Mucosa of rectum (tissue), 2 donors: ENCODE measurements around the gene MRPL33.

ENCODE experiments used
- H3K27ac ChIP-seq, 2 donors: one replicate each; pipeline ENCODE4 v1.7.0; 2013; ENCODE audit warnings: inconsistent platforms in 2 of 2, low read depth in 2 of 2, low read length in 2 of 2
- H3K27me3 ChIP-seq, 2 donors: one replicate each; pipeline ENCODE4 v1.7.0; 2013; ENCODE audit warnings: low read length in 2 of 2; ENCODE audit not compliant: control insufficient read depth in 2 of 2, insufficient read depth in 2 of 2
- H3K36me3 ChIP-seq, 2 donors: one replicate each; pipeline ENCODE4 v1.7.0; 2013; ENCODE audit warnings: low read length in 2 of 2; ENCODE audit not compliant: control insufficient read depth in 2 of 2, insufficient read depth in 2 of 2
- H3K4me1 ChIP-seq, 2 donors: one replicate each; pipeline ENCODE4 v1.7.0; 2013; ENCODE audit warnings: low read length in 2 of 2, mild to moderate bottlenecking in 1 of 2; ENCODE audit not compliant: control insufficient read depth in 2 of 2, insufficient read depth in 2 of 2
- H3K4me3 ChIP-seq, 2 donors: one replicate each; pipeline ENCODE4 v1.7.0; 2013; ENCODE audit warnings: low read length in 2 of 2
- H3K9ac ChIP-seq, 2 donors: one replicate each; pipeline ENCODE4 v1.7.0; 2013; ENCODE audit warnings: low read length in 2 of 2, low read depth in 1 of 2, mild to moderate bottlenecking in 1 of 2
- H3K9me3 ChIP-seq, 2 donors: one replicate each; pipeline ENCODE4 v1.7.0; 2013; ENCODE audit warnings: low read length in 2 of 2; ENCODE audit not compliant: control insufficient read depth in 2 of 2
- donor health status: healthy.
- donor health status: Normal muscosa, but diverticular disease.

MRPL33 gene

GRCh38 chr2:27771548-27772335 is at the start of gene MRPL33:
Gene MRPL33 (plus strand): TSS chr2:27771719. CDS start chr2:27771778, 59 bp downstream.
- H3K9me3 ChIP-seq: no peaks in the 10 kb centered on the region
- H3K27ac ChIP-seq: peak within 1 kb of the TSS; percentile 89 to 90
- peaks cover 13 to 15% of the 10 kb centered on the region in 2 donors for H3K4me1 ChIP-seq
- H3K9ac ChIP-seq: peak within 1 kb of the TSS; percentile 93 to 97
- H3K27me3 ChIP-seq: no peaks in the 10 kb centered on the region
- peaks cover 9% of the 10 kb centered on the region in 2 donors for H3K36me3 ChIP-seq
- peak within 1 kb of the TSS; percentile 97 to 99 for H3K4me3 ChIP-seq

- Histone ChIP-seq H3K4me3 (no peak overlapping the region), H3K36me3 (no peaks in the 10 kb centered on the region), H3K27ac (no peak overlapping the region), H3K4me1 (peaks cover 2 to 3% of the 10 kb centered on the region in 2 donors), H3K9me3 (no peaks in the 10 kb centered on the region), H3K9ac (no peak overlapping the region), H3K27me3 (no peaks in the 10 kb centered on the region)
These were observed 49.5 kb upstream of the MRPL33 start for GRCh38 chr2:27721884-27722485.

GRCh38 chr2:27723372-27724144 is 48.0 kb upstream of the MRPL33 start:
- H3K9ac ChIP-seq: no peak overlapping the region
- peak overlapping the region; percentile 11 to 42 for H3K27ac ChIP-seq

GRCh38 chr2:27724191-27724590 is 47.3 kb upstream of the MRPL33 start:
- Histone ChIP-seq H3K9me3 (no peaks in the 10 kb centered on the region), H3K27ac (no peak overlapping the region), H3K9ac (no peak overlapping the region), H3K36me3 (no peaks in the 10 kb centered on the region), H3K27me3 (no peaks in the 10 kb centered on the region), H3K4me3 (no peak overlapping the region), H3K4me1 (peaks cover 2 to 3% of the 10 kb centered on the region in 2 donors)

More at GRCh38 chr2:27723372-27724144, 48.0 kb upstream of the MRPL33 start:
- Histone ChIP-seq H3K36me3 (no peaks in the 10 kb centered on the region), H3K27me3 (no peaks in the 10 kb centered on the region), H3K9me3 (no peaks in the 10 kb centered on the region), H3K4me1 (peaks cover 2 to 3% of the 10 kb centered on the region in 2 donors), H3K4me3 (peak overlapping the region in 1 of 2 donors; percentile 1)

- H3K4me1 ChIP-seq: peaks cover 2 to 3% of the 10 kb centered on the region in 2 donors
- no peaks in the 10 kb centered on the region for H3K27me3 ChIP-seq
- peak overlapping the region in 1 of 2 donors; percentile 21 for H3K27ac ChIP-seq
- no peaks in the 10 kb centered on the region for H3K9me3 ChIP-seq
- H3K9ac ChIP-seq: no peak overlapping the region
- H3K36me3 ChIP-seq: no peaks in the 10 kb centered on the region
- no peak overlapping the region for H3K4me3 ChIP-seq
These were observed 46.4 kb upstream of the MRPL33 start for GRCh38 chr2:27724905-27725701.

- Histone ChIP-seq H3K36me3 (no peaks in the 10 kb centered on the region), H3K4me1 (peaks cover 2 to 3% of the 10 kb centered on the region in 2 donors), H3K9me3 (no peaks in the 10 kb centered on the region), H3K27me3 (no peaks in the 10 kb centered on the region), H3K27ac (peak overlapping the region in 1 of 2 donors; percentile 17), H3K9ac (no peak overlapping the region), H3K4me3 (no peak overlapping the region)
These were observed 44.3 kb upstream of the MRPL33 start for GRCh38 chr2:27727257-27727656.

GRCh38 chr2:27728081-27728858 is 43.2 kb upstream of the MRPL33 start:
- Histone ChIP-seq H3K27me3 (no peaks in the 10 kb centered on the region), H3K9ac (no peak overlapping the region), H3K4me3 (no peak overlapping the region), H3K27ac (no peak overlapping the region), H3K36me3 (no peaks in the 10 kb centered on the region), H3K4me1 (peaks cover 2 to 3% of the 10 kb centered on the region in 2 donors), H3K9me3 (no peaks in the 10 kb centered on the region)

GRCh38 chr2:27729198-27729597 is 42.3 kb upstream of the MRPL33 start:
- Histone ChIP-seq H3K36me3 (no peaks in the 10 kb centered on the region), H3K27me3 (no peaks in the 10 kb centered on the region), H3K4me1 (no peaks in the 10 kb centered on the region), H3K27ac (no peak overlapping the region), H3K9me3 (no peaks in the 10 kb centered on the region), H3K9ac (no peak overlapping the region), H3K4me3 (no peak overlapping the region)

GRCh38 chr2:27729614-27730013 is 41.9 kb upstream of the MRPL33 start:
- Histone ChIP-seq H3K27me3 (no peaks in the 10 kb centered on the region), H3K4me1 (no peaks in the 10 kb centered on the region), H3K27ac (no peak overlapping the region), H3K4me3 (no peak overlapping the region), H3K9me3 (no peaks in the 10 kb centered on the region), H3K36me3 (no peaks in the 10 kb centered on the region), H3K9ac (no peak overlapping the region)
